Endodermal cell (in vitro differentiated cells): ENCODE measurements around the gene PMM2. TPM values are rescaled to one million over a fixed set of nuclear protein-coding genes. Genes with fewer than 3 reads are reported as not detected.

ENCODE experiments used
- DNase-seq: peaks from one replicate; pipeline ENCODE4 v3.0.0-alpha.2; 2017
- H3K27ac ChIP-seq: 2 replicates; pipeline ENCODE4 v1.5.1; 2013; ENCODE audit warnings: mild to moderate bottlenecking, low read depth, low read length, moderate library complexity
- H3K27me3 ChIP-seq: 2 replicates; pipeline ENCODE4 v1.6.1; 2013; ENCODE audit warnings: mild to moderate bottlenecking, low read length, moderate library complexity; ENCODE audit not compliant: insufficient read depth, control insufficient read depth, poor library complexity, severe bottlenecking
- H3K36me3 ChIP-seq: 2 replicates; pipeline ENCODE4 v1.7.0; 2013; ENCODE audit warnings: mild to moderate bottlenecking, low read length, moderate library complexity; ENCODE audit not compliant: control insufficient read depth, insufficient read depth
- H3K4me1 ChIP-seq: one replicate; pipeline ENCODE4 v1.7.0; 2013; ENCODE audit warnings: low read length; ENCODE audit not compliant: control insufficient read depth, insufficient read depth
- H3K4me3 ChIP-seq: 2 replicates; pipeline ENCODE4 v1.5.1; 2013; ENCODE audit warnings: mild to moderate bottlenecking, low read length, moderate library complexity
- H3K9ac ChIP-seq: 2 replicates; pipeline ENCODE4 v1.6.1; 2013; ENCODE audit warnings: mild to moderate bottlenecking, low read length, moderate library complexity; ENCODE audit not compliant: poor library complexity, severe bottlenecking; ENCODE audit errors: extremely low read depth
- H3K9me3 ChIP-seq: 2 replicates; pipeline ENCODE4 v1.6.1; 2013; ENCODE audit warnings: mild to moderate bottlenecking, low read length, moderate library complexity; ENCODE audit not compliant: control insufficient read depth
- H3K27ac Mint-ChIP-seq: 2 replicates; pipeline ENCODE4 v1.8.0; 2020; ENCODE audit warnings: mixed read lengths
- H3K27me3 Mint-ChIP-seq: 2 replicates; pipeline ENCODE4 v1.8.0; 2021; ENCODE audit warnings: mild to moderate bottlenecking, mixed read lengths; ENCODE audit not compliant: insufficient read depth
- H3K36me3 Mint-ChIP-seq: 2 replicates; pipeline ENCODE4 v1.8.0; 2020; ENCODE audit warnings: low read depth, mixed read lengths
- H3K4me1 Mint-ChIP-seq: 2 replicates; pipeline ENCODE4 v1.8.0; 2020; ENCODE audit warnings: mixed read lengths
- H3K4me3 Mint-ChIP-seq: 2 replicates; pipeline ENCODE4 v1.8.0; 2020; ENCODE audit warnings: mild to moderate bottlenecking, moderate library complexity, mixed read lengths
- H3K9me3 Mint-ChIP-seq: 2 replicates; pipeline ENCODE4 v1.8.0; 2020; ENCODE audit warnings: mild to moderate bottlenecking, mixed read lengths
- WGBS, 2 experiments: methylation state at CpG; one replicate each; pipeline versions ENCODE4 v1.1.5 to v1.1.7; 2013; ENCODE audit warnings: missing lambda C conversion rate in 2 of 2, mixed read lengths in 1 of 2; ENCODE audit not compliant: insufficient coverage in 1 of 2, insufficient read length in 1 of 2; 5-methylcytosine and 5-hydroxymethylcytosine counted together
- total RNA-seq, 2 donors: library from RNA; stranded (reverse); fragmentation: NEBNext Ultra II Directional in 1 of 2; extraction: Animal tissue kit (Norgen Biotek cat#: 25700) in 1 of 2; gene quantifications; 2 replicates in 1 of 2; 3 replicates in 1 of 2; pipeline ENCODE4 v1.2.1, GENCODE V29; 2021
- TF ChIP-seq, protein P1 (sequence below): fragments of 200-600 bp; sonication (generic); conservative IDR thresholded peaks from 2 replicates; pipeline ENCODE4 v1.5.0; 2021; ENCODE audit warnings: antibody characterized with exemption, mild to moderate bottlenecking

The PMM2 gene
- total RNA-seq, 2 donors from 2014 or later: 47.6 to 48.2 TPM

DNA sequence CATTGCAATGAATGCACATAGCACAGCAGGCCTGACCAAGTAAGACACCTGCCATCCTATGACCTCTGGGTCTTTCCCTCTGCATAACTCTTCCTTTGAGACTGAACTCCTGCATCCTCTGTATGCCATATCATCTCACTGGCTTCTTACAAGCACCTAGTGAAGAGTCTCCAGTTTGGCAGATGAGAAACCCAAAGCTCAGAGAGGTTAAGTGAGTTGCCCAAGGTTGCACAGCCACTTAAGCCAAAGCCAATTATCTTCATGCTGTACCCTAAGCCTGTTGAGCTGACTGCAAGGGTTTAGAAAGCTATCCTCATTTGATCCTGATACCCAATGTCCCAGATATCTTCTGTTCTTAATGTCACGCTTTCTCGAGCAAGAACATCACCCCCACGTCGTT, 35.4 kb upstream of the PMM2 start:
- H3K9me3 ChIP-seq: no peaks in the 10 kb centered on the region
- H3K36me3 ChIP-seq: no peaks in the 10 kb centered on the region
- no peak for DNase-seq
- 92 to 94% methylated on average over 4 of the region's 4 CpGs for WGBS, 2 experiments
- TF ChIP-seq, protein P1, sequence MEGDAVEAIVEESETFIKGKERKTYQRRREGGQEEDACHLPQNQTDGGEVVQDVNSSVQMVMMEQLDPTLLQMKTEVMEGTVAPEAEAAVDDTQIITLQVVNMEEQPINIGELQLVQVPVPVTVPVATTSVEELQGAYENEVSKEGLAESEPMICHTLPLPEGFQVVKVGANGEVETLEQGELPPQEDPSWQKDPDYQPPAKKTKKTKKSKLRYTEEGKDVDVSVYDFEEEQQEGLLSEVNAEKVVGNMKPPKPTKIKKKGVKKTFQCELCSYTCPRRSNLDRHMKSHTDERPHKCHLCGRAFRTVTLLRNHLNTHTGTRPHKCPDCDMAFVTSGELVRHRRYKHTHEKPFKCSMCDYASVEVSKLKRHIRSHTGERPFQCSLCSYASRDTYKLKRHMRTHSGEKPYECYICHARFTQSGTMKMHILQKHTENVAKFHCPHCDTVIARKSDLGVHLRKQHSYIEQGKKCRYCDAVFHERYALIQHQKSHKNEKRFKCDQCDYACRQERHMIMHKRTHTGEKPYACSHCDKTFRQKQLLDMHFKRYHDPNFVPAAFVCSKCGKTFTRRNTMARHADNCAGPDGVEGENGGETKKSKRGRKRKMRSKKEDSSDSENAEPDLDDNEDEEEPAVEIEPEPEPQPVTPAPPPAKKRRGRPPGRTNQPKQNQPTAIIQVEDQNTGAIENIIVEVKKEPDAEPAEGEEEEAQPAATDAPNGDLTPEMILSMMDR: no peak
- Mint-ChIP-seq H3K4me3 (no peak overlapping the region), H3K27me3 (no peaks in the 10 kb centered on the region), H3K36me3 (peaks cover 4% of the 10 kb centered on the region), H3K9me3 (no peaks in the 10 kb centered on the region), H3K4me1 (peaks cover 13% of the 10 kb centered on the region), H3K27ac (no peak overlapping the region)
- no peaks in the 10 kb centered on the region for H3K4me1 ChIP-seq
- H3K9ac ChIP-seq: no peak overlapping the region
- H3K27me3 ChIP-seq: no peaks in the 10 kb centered on the region
- no peak overlapping the region for H3K27ac ChIP-seq
- no peak overlapping the region for H3K4me3 ChIP-seq

DNA sequence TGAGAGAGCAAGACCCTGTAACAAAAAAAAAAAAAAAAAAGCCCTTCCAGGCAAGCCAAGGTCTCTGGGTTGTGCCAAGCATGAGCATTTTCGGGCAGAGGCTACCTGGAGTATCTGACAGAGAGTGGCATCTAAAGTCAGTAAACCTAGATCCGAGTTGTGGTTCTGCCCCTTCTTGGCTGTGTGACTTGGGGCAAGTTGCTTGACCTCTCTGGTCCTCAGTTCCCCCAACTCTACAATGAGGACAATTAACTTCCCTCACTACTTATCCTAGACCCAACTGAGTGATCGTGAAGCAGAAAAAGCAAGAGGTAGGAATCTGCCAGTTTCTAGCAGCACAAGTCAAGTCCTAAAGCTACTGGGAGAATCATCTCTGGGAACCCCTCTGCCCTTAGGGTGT, 34.6 kb upstream of the PMM2 start:
- WGBS, 2 experiments: 90% methylated on average over 3 of the region's 3 CpGs; no CpG with 5 or more reads in 1 of the 2 experiments
- no peaks in the 10 kb centered on the region for H3K4me1 ChIP-seq
- TF ChIP-seq, protein P1: no peak
- H3K36me3 ChIP-seq: no peaks in the 10 kb centered on the region
- Mint-ChIP-seq H3K4me3 (no peak overlapping the region), H3K4me1 (peaks cover 13% of the 10 kb centered on the region), H3K27ac (no peak overlapping the region), H3K36me3 (peaks cover 5% of the 10 kb centered on the region), H3K9me3 (no peaks in the 10 kb centered on the region), H3K27me3 (no peaks in the 10 kb centered on the region)
- peak overlapping the region; percentile 24 for H3K27ac ChIP-seq
- H3K4me3 ChIP-seq: no peak overlapping the region
- no peaks in the 10 kb centered on the region for H3K27me3 ChIP-seq
- no peak overlapping the region for H3K9ac ChIP-seq
- no peaks in the 10 kb centered on the region for H3K9me3 ChIP-seq
- peak; percentile 19 for DNase-seq

DNA sequence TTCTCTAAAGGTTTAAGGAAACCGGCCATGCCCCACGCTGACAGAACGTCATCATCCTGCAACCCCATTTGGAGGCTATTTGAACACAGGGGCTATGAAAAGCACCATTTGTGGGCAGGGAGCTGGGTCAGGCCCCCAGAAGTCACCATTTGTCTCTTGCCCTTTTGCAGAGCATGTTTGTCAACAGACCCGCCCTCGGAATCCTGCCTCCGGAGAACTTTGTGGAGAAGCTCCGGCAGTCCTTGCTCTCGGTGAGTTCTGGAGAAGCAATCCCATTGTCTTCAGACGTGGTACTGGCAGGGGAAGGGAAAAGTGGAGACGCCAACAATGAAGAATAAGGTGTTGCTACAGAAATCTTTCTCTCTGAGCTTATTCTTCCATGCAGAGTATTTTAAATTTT, 33.7 kb upstream of the PMM2 start:
- Mint-ChIP-seq H3K36me3 (peaks cover 12% of the 10 kb centered on the region), H3K4me1 (peaks cover 13% of the 10 kb centered on the region), H3K4me3 (no peak overlapping the region), H3K27ac (no peak overlapping the region), H3K27me3 (no peaks in the 10 kb centered on the region), H3K9me3 (no peaks in the 10 kb centered on the region)
- no peaks in the 10 kb centered on the region for H3K27me3 ChIP-seq
- no peak overlapping the region for H3K9ac ChIP-seq
- H3K4me1 ChIP-seq: no peaks in the 10 kb centered on the region
- no peak overlapping the region for H3K4me3 ChIP-seq
- no peaks in the 10 kb centered on the region for H3K36me3 ChIP-seq
- TF ChIP-seq, protein P1: no peak
- H3K9me3 ChIP-seq: no peaks in the 10 kb centered on the region
- H3K27ac ChIP-seq: peak overlapping the region; percentile 75
- DNase-seq: peak; percentile 49
- WGBS, 2 experiments: 51 to 57% methylated on average over 9 to 10 of the region's 10 CpGs
